ENCODE data around the gene SLC7A7.

DNA sequence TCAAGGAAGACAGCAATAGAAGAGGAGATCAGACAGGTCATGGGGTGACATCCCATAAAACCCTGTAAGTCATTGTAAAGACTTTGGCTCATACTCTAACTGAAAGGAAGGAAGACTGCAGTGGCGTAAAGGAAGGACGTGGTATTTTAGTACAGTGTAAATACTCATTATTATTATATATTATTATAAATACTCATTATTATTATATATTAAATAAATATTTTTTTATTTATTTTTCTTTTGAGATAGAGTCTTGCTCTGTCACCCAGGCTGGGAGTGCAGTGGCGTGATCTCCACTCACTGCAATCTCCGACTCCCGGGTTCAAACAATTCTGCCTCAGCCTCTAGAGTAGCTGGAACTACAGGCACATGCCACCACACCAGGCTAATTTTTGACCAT is 41.2 kb upstream of the SLC7A7 start:
- TF ChIP-seq, protein P1, sequence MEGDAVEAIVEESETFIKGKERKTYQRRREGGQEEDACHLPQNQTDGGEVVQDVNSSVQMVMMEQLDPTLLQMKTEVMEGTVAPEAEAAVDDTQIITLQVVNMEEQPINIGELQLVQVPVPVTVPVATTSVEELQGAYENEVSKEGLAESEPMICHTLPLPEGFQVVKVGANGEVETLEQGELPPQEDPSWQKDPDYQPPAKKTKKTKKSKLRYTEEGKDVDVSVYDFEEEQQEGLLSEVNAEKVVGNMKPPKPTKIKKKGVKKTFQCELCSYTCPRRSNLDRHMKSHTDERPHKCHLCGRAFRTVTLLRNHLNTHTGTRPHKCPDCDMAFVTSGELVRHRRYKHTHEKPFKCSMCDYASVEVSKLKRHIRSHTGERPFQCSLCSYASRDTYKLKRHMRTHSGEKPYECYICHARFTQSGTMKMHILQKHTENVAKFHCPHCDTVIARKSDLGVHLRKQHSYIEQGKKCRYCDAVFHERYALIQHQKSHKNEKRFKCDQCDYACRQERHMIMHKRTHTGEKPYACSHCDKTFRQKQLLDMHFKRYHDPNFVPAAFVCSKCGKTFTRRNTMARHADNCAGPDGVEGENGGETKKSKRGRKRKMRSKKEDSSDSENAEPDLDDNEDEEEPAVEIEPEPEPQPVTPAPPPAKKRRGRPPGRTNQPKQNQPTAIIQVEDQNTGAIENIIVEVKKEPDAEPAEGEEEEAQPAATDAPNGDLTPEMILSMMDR (IDR thresholded peaks at IDR 0.05): no peak
- no peak for TF ChIP-seq POLR2A (IDR thresholded peaks at IDR 0.05)
